Stimulated activated CD4-positive, alpha-beta T cell treated with anti-CD3 and anti-CD28 coated beads, Interleukin-4, amount 100 ng/mL, for 48 hours (primary cell): Measurements from ENCODE around the gene MITF.

Experiments used
- DNase-seq, 2 donors: peaks; one replicate each; pipeline ENCODE4 v3.0.0-alpha.2; 2020; ENCODE audit warnings: low read depth in 2 of 2

The MITF gene

GRCh38 chr3:69755795-69756194, 16.5 kb downstream of the MITF start:
- no peak for DNase-seq

- DNase-seq, result no peak
Observed at GRCh38 chr3:69761896-69762767, 22.9 kb downstream of the MITF start.

DNA sequence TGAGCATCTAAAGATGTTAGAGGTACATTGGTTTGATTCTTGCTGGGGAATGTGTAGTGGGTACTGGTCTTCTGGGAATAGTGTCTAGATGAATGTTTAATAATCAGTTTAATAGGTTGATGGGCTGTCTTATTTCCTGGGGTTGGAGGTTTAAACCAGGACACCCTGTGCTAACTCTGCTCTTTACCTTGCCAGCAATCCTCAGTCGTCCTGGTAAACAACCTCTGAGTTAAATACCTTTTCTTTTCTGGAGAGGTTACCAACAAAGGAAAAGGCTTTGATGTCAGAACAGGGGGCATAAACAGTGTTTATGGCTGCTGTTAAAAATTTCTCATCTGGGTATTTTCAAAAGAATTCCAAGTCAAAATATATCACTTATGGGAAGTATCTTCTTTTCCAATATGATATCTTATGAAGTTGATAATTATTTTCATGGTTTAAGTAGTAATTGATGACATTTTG, 23.5 kb downstream of the MITF start:
- DNase-seq, result no peak

DNA sequence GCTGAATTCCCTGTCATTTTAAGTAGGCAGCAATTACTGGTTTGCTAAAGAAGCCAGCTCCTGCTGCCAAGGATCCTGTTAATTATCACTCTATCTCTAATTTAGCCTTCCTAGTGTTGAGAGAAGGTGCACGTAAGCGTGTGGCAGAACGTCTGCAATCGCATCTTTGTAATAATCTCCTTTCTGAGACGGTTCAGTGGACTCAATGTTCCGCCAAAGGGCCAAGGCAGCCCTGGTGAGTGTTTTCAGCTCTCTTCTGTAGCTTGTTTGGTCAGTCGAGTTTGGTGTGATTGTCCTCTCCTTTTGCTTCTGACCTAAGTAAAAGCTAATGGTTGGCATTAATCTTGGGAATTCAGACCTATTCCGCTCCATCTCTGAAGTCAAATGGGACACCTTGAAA, 24.2 kb downstream of the MITF start:
- no peak for DNase-seq

- no peak for DNase-seq
Observed at GRCh38 chr3:69764121-69764741, 25.0 kb downstream of the MITF start.

DNA sequence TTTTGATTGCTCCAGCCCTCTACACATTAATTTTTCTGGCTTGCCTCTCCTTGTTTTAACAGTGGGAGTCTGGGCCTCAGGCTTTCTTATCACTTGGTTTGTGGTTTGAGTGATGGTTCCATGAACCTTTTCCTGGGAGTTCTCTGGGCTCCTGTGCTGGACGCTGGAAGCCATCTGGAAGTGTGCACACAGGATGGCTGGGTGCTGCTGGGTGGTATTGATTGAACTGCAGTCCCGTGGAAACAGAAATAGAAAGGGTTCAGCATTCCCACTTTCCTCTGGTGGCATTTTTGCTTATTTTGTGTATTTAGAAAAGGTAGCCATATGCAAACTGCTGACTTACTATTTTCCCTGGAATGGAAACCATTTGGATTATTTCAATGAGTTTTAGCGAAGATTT, 25.6 kb downstream of the MITF start:
- no peak for DNase-seq

- no peak for DNase-seq
Observed at GRCh38 chr3:69766638-69767037, 27.4 kb downstream of the MITF start.

- no peak for DNase-seq
Observed at GRCh38 chr3:69767571-69767970, 28.3 kb downstream of the MITF start.

DNA sequence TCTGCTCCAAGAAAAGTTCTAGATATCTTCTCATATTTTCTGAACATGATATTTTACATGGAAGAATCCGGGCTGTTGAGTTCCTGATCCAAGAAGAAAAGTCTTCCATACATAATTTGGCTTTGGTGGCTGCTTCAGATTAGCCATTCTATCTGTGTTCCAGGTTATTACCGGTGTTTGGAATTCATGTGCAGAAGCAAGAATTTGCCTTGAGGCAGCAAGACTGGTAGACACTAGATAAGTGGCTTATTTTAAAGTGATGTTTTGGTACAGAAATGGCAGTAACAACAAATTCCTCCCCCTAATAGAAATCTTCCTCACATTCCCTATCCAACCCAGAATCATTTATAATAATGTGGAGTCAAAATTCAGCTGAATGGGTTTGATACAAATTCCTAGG, 29.2 kb downstream of the MITF start:
- no peak for DNase-seq

DNA sequence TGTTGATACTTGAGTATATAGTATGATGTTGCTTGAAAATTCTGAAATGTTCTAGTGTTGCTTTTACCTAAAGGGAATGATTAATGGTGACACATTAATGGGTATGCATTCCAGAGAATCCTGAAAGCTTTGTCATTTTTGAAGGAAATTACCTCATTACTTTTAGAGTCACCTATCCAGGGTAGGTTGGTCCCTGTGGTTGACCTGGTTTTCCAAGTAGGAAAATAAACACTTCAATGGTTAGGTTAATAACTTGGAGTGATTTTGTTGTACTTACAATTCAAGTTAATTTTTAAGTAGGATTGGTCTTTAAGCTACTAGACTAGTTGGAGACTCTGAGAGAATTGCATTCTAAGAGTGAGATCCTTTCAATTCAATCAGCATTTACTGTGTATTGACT, 31.0 kb downstream of the MITF start:
- no peak for DNase-seq

DNA sequence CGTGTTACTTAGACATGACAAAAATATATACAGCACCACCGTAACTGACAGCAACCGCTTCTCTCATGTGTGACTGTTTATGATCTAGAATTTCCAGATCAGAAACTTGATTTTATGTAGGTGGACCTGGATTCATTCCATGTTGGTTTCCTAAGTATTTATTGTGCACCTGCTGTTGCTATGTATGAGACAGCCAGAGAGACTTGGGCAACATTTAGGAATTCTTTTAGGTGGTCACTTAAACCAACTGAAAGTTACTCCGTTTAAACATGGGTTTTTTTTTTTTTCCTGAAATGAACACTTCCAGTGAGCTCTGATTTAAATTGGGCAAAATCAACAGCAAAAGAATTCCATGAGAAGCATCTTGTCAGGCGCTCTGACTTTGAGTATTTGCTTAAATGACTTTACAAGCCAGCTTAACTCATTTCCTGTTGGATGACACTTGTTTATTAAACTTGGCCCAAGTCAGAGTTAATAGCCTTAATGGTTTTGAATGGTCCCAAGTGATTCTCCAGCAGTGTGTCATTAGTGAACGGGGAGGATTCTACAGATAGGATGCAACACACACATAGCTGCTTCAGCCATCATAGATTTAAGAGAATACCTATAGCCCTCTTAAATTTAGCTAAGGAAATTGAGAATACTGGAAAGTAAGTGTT, 31.8 kb downstream of the MITF start:
- no peak for DNase-seq

DNA sequence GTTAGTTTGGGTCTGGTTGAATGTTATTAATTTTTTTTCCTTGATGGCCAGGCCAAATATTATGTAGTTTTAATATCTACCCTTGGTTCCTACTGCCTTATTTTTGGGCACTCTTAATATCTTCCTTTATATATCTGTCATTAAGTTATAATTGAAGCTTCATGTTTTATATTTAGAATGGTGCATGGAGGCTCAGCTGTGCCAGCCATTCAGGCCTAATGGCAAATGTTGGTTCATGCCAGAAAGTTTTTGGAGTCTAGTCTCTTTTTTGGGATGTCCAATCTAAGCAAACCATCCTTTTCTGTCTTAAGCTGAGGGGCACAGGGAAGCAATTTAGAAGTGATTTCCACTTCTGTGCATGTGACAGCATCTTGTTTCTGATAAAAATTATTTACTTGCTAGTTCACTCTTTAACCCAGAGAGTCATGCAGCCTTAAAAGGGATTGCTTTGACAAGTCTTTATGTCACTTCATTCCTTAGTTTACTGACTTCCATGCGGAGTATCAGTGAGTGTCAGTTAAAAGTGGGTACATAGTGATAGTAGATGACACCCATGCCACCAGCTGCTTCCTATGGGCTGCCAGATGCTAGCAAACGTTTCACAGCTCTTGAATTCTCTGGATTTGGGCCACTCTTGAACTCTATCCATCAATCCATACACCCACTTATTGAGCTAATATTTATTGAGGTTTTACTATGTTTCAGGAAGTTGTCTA, 33.0 kb downstream of the MITF start:
- DNase-seq, result no peak

DNA sequence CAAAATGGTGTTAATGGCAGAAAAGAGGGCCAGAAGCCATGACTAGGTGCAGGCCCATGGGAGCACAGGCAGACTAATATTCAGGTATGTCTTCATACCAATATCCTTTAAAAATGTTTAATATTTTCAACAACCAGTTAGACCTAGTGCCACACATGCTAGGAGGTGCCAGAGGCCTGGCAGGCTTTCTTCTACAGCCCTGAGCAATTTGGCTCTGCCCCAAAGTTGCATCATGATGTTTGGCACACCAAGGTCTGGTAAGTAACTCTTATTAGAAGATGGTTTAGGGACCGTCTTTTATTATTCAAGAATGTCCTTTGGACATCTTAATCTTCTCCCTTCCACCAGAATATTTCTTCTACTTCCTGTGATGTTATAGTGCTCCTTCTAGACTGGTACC, 34.8 kb downstream of the MITF start:
- no peak for DNase-seq

- DNase-seq, result no peak
Observed at GRCh38 chr3:69775751-69776150, 36.5 kb downstream of the MITF start.

DNA sequence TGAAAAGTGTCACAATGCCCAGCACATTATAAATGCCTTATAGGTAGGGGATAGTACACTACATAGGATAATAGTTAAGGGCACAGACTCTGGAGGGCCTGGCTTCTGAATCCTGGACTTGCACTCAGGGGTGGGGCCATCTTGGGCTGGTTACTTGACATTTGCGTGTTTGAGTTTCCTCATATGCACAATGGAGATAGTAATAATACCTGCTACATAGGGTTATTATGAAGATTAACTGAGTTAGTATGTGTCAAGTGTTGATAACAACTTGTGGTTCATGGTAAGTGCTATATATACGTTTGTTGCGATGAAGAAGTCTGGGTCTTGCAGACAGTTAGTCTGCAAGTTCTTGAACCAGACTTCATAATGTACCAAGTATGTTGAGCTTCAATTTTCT, 37.0 kb downstream of the MITF start:
- DNase-seq, result no peak

- DNase-seq, result no peak
Observed at GRCh38 chr3:69776920-69777581, 37.8 kb downstream of the MITF start.

- no peak for DNase-seq
Observed at GRCh38 chr3:69777582-69777967, 38.3 kb downstream of the MITF start.

- DNase-seq, result no peak
Observed at GRCh38 chr3:69781593-69781992, 42.3 kb downstream of the MITF start.

DNA sequence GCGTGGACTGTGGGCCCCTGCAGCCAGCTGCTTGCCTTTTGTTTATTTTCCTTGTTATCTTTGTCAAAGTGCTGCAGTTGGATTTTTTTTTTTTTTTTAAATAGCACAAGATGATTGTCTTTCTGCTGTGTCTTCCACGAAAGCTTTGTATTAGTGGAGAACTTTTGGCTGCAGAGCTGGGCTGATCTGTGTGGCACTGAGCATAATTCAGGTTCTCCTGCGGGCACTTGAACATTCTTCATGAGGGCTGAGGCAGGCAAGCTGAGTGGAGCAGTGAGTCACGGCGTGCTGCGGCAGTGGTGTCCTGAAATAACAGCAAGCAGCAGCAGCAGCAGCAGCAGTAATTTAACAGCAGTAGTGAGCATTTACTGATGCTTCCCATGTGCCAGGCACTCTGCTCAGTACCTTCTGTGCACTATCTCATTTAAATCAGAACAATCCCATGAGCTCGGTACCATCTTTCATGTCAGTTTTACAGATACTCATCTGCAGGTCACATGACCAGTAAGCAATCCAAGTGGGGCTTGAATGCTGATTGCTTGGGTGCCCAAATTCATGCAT, 45.8 kb downstream of the MITF start:
- DNase-seq, result no peak

- DNase-seq, result no peak
Observed at GRCh38 chr3:69785769-69786320, 46.6 kb downstream of the MITF start.

DNA sequence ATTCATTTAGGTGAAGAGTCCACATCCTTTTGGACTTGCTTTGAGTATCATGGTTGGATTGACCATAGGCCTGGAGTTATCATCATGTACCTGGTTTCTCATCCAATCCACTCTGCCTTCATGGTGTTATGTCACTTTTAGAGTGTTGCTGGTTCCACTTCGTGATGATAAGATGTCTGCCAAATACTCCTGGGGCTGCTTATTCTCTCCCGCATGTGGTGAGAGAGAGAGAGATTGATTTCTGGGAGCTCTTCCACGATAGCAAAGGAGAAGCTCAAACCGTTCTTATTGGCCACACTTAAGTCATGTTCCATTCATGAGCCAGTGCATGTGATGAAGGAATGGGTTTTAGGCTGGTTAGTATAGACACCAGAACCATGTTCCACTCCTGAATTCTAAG, 47.6 kb downstream of the MITF start:
- no peak for DNase-seq
